ENCODE data around the gene CYP4F8. TPM values are rescaled to one million over a fixed set of nuclear protein-coding genes. Genes with fewer than 3 reads are reported as not detected.

CYP4F8 gene
- total RNA-seq (2022; extraction: Qiagen RNA extraction; ENCODE audit: low read depth) = not detected in 5 replicates

GRCh38 chr19:15614507-15615379 lies at the start of gene CYP4F8:
TSS of gene CYP4F8 (plus strand) at chr19:15615218. CDS start at chr19:15615617, 399 bp downstream.

GRCh38 chr19:15640294-15640903 lies 25.4 kb downstream of the CYP4F8 start, which contains the start of gene CYP4F3:
TSS of gene CYP4F3 (plus strand) at chr19:15640897. CDS start at chr19:15641416, 519 bp downstream.

GRCh38 chr19:15672580-15673175 lies 57.7 kb downstream of the CYP4F8 start, which contains the start of gene CYP4F12:
TSS of gene CYP4F12 (plus strand) at chr19:15673087. CDS start at chr19:15673530, 443 bp downstream.

Other genes with a start within 250 kb of the CYP4F8 start
- 15.6 to 18.1 TPM (median 16.9 TPM) in 5 replicates for gene AKAP8, start 235.4 kb upstream of the CYP4F8 start, total RNA-seq (2022; extraction: Qiagen RNA extraction; ENCODE audit: low read depth)
- 36.6 to 40.0 TPM (median 38.8 TPM) in 5 replicates for gene AKAP8L, start 196.2 kb upstream of the CYP4F8 start, total RNA-seq (2022; extraction: Qiagen RNA extraction; ENCODE audit: low read depth)
- gene WIZ, start 165.3 kb upstream of the CYP4F8 start, total RNA-seq (2022; extraction: Qiagen RNA extraction; ENCODE audit: low read depth) = 14.6 to 23.6 TPM (median 23.3 TPM) in 5 replicates
- not detected in 5 replicates for gene RASAL3, start 150.7 kb upstream of the CYP4F8 start, total RNA-seq (2022; extraction: Qiagen RNA extraction; ENCODE audit: low read depth)
- gene PGLYRP2, start 135.7 kb upstream of the CYP4F8 start, total RNA-seq (2022; extraction: Qiagen RNA extraction; ENCODE audit: low read depth) = not detected in 5 replicates
- 0.06 to 0.09 TPM (median 0.07 TPM) in 3 of 5 replicates, not detected in the others for gene CYP4F22, start 106.7 kb upstream of the CYP4F8 start, total RNA-seq (2022; extraction: Qiagen RNA extraction; ENCODE audit: low read depth)
- gene CYP4F3, start 25.7 kb downstream of the CYP4F8 start, total RNA-seq (2022; extraction: Qiagen RNA extraction; ENCODE audit: low read depth) = 2.1 to 2.9 TPM (median 2.4 TPM) in 5 replicates
- 0.97 to 1.6 TPM (median 1.5 TPM) in 5 replicates for gene CYP4F12, start 57.9 kb downstream of the CYP4F8 start, total RNA-seq (2022; extraction: Qiagen RNA extraction; ENCODE audit: low read depth)
- gene OR10H2, start 112.8 kb downstream of the CYP4F8 start, total RNA-seq (2022; extraction: Qiagen RNA extraction; ENCODE audit: low read depth) = not detected in 5 replicates
- not detected in 5 replicates for gene OR10H3, start 122.8 kb downstream of the CYP4F8 start, total RNA-seq (2022; extraction: Qiagen RNA extraction; ENCODE audit: low read depth)
- gene OR10H5, start 172.4 kb downstream of the CYP4F8 start, total RNA-seq (2022; extraction: Qiagen RNA extraction; ENCODE audit: low read depth) = not detected in 5 replicates
- not detected in 5 replicates for gene OR10H1, start 200.4 kb downstream of the CYP4F8 start, total RNA-seq (2022; extraction: Qiagen RNA extraction; ENCODE audit: low read depth)